ENCODE results near the gene FBXO42.
"Not testable (repeated sequence)": the region's sequence is repeated elsewhere in the genome, so short reads cannot be mapped to it uniquely, and the experiment has no call there.

Gene FBXO42

DNA sequence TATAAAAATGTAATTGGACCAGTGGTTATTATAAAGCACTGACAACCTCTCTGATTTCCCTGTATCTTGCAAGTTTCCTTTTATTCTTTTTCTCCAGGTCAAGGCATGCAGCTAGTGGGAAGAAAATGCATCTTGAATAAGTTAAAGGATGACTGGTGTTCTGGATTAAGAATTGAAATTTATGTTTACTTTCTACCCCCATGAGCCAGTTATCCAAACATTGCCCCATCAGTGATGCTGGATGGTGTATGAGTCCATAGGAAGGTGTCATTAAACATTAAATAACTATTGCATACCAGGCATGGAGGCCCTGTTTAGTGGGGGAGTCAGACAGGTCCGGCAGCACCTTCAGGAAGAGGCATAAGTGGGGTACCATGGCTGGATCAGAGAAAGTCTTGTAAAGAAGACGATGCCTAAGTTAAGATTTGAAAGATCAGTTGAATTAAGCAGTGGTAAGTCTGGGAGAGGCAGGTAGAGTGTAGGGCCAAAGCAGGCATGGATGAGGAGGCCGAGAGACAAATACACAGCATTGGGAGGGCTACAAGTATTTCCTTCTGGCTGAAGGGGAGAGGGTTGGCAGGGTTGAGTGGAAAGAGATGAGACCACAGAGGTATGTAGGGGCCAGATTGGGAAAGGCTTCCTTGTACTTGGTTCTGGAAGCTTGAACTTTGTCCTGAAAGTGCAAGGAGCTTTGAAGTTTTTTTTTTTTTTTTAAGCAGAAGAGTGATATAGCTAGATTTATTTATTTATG is 20.4 kb upstream of the FBXO42 start:
- DNase-seq (ENCODE audit: extremely low read depth in 1 of 2, low read depth in 1 of 2), result no peak

GRCh38 chr1:16371725-16372124 is 19.4 kb upstream of the FBXO42 start:
- DNase-seq (ENCODE audit: extremely low read depth in 1 of 2, low read depth in 1 of 2), result no peak

DNA sequence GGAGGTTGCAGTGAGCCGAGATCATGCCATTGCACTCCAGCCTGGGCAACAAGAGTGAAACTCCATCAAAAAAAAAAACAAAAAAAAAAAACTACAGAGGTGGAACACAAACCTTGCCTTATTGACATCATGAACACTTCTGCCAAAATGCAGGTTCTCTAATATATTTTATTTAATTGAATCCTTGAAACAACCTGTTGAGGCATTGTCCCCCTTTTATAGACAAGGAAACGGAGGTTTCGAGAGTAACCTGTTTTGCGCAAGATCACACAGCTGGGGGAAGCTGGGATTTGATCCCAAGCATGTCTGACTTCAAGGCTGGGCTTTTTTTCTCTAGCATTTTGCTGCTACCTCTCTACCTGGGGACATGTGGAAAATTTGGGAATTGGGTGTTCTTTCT is 17.5 kb upstream of the FBXO42 start:
- DNase-seq (ENCODE audit: extremely low read depth in 1 of 2, low read depth in 1 of 2), result no peak

- no peak for DNase-seq (ENCODE audit: extremely low read depth in 1 of 2, low read depth in 1 of 2)
These were observed 15.9 kb upstream of the FBXO42 start for GRCh38 chr1:16367968-16368890.

DNA sequence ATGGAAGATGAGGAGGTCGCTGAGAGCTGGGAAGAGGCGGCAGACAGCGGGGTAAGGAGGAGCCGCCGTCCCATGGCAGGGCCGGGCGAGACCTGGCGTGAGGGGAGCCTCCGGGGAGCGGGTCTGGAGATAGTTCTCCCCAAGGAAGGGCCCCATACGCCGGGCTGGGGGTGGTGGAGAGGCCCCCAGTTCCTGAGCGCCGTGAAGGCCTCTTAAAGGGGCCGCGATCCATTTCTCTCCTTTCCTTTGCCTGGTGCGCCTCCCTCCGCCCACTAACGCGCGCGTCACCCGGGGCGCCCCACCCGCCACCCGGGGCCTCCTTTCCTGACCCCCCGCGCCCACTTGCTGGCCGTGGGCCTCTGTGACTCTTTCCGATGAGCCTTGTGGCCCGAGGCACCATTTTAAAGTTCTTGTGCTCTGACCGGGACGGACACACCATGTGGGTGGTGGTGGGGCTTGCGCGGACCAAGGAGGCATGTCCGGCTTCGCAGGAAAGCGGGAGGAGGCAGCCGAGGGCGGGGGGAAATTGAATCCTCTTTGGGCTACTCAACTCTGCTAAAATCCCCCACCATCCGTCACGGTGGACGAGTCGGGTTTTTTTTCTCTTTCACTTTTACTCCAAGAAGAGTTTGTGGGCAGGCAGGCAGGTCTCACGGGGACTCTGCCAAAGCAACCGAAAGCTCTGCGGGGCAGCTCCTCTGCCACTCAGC is 15.1 kb upstream of the FBXO42 start:
- peak; percentile 80 to 83 for DNase-seq (ENCODE audit: extremely low read depth in 1 of 2, low read depth in 1 of 2)

- DNase-seq (ENCODE audit: extremely low read depth in 1 of 2, low read depth in 1 of 2), result peak; percentile 91 to 93
These were observed 14.5 kb upstream of the FBXO42 start, which contains the start of gene SZRD1 for GRCh38 chr1:16366722-16367257. Gene SZRD1, plus strand, starts transcription at chr1:16367242. Its CDS starts 16 bp downstream, at chr1:16367258.

- not testable (repeated sequence) for DNase-seq (ENCODE audit: extremely low read depth in 1 of 2, low read depth in 1 of 2)
These were observed 12.8 kb upstream of the FBXO42 start for GRCh38 chr1:16365146-16365498.

GRCh38 chr1:16356867-16357266 is 4.6 kb upstream of the FBXO42 start:
- no peak for DNase-seq (ENCODE audit: extremely low read depth in 1 of 2, low read depth in 1 of 2)

GRCh38 chr1:16354619-16355018 is 2.3 kb upstream of the FBXO42 start:
- DNase-seq (ENCODE audit: extremely low read depth in 1 of 2, low read depth in 1 of 2), result no peak

DNA sequence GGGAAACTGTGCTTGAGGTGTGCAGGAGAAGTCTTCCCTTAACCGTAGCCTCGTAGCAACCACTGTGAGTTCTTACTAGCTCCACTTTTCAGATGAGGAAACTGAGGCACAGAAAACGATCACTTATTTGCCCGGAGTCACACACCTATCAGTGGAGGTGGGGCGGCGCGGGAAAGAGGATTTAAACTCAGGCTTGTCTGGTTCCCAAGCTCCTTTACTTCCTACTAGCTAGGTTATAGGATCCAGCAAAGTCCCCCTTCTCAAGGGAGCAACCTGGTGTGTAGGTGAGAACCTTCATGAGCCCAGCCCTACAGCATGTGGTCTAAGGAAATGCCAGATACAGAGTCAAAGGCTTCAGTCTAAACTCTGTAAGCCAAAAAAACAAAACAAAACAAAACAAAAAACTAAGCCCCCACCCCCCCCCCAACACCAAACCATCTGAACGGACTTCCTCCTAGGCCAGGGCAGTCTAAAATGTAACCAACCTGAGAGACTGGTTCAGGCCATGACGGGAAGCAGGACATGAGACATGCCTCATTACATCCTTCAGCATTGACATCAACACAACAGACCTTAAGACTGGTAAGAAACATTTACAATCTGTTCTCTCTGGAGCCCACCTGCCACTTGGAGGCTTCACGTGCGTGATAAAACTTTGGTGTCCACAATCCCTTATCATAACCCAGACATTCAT is 709 bp upstream of the FBXO42 start:
- DNase-seq (ENCODE audit: extremely low read depth in 1 of 2, low read depth in 1 of 2), result no peak

GRCh38 chr1:16351456-16351993 is 755 bp downstream of the FBXO42 start:
- DNase-seq (ENCODE audit: extremely low read depth in 1 of 2, low read depth in 1 of 2), result no peak

DNA sequence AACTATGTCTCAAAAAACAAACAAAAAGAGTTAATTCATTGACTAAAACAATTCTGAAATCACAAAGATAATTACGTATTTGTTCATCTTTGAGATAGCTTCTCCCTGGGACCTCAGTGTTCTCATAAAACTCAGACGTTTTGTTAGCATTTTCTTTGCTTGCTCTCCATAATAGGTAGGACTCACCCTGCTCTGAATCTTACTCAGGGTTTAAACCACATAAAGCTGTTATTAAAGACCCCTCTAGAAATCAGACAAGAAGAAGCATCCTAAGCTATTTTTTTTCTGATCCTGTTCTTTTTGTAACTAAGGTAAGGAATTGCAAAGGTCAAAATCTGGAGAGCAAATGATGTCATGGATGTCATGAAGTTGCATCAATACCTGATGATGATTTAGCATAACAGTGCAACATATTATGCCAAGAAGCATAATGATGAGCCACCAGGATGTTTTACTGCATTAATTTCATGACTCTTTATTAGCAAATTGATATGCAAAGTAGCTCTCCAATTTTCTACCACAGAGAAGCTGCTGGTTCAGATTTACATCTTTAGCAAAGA is 2.4 kb downstream of the FBXO42 start:
- DNase-seq (ENCODE audit: extremely low read depth in 1 of 2, low read depth in 1 of 2), result no peak

DNA sequence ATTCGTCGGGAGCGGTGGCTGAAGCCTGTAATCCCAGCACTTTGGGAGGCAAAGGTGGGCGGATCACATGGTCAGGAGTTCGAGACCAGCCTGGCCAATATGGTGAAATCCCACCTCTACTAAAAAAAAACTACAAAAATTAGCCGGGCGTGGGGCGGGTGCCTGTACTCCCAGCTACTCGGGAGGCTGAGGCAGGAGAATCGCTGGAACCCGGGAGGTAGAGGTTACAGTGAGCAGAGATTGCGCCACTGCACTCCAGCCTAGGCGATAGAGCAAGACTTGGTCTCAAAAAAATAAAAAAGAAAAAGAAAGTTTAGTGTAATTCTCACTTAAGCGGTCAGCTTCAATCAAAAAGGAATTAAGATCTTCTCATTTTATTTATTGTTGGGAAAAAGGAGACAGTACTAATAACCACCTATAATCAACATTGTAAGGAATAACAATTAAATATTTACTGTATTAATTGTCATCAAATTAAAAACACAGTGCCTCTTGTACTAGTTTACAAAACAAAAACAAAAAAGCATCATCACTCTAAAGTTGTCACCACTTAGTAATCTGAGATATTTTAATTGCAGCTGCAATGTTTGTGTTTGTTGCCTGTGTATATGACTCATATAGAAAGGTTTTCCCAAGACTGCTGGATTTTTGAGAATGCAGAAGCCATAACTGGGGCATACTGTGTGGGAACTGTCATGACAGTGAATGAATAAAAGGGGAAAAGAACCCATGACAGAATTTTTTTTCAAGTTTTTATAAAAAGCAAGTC is 3.7 kb downstream of the FBXO42 start:
- no peak for DNase-seq (ENCODE audit: extremely low read depth in 1 of 2, low read depth in 1 of 2)

GRCh38 chr1:16343276-16343675 is 9.0 kb downstream of the FBXO42 start:
- not testable (repeated sequence) for DNase-seq (ENCODE audit: extremely low read depth in 1 of 2, low read depth in 1 of 2)

DNA sequence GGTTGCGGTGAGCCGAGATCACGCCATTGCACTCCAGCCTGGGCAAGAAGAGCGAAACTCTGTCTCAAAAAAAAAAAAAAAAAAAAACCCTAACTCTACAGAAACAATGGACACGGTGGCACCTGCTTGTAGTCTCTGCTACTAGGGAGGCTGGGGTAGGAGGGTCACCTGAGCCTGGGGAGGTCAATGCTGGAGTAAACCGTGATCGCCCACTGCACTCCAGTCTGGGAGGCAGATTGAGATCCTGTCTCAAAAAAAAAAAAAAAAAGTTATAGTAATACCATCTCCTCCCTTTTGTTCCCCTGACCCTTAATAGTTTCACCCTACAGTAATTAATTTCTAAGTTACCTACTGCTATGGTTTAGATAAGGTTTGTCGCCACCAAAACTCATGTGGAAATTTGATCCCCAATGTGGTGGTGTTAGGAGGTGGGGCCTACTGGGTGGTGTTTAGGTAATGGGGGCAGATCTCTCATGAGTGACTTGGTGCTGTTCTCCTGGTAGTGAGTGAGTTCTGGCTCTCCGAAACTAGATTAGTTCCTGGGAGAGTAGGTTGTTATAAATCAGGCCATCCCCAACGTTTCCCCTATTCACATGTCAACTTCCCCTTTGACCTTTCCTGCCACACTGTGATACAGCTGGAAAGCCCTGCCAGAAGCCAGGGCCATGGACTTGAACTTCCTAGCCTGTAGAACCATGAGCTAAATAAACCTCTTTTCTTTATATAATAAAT is 9.8 kb downstream of the FBXO42 start:
- DNase-seq (ENCODE audit: extremely low read depth in 1 of 2, low read depth in 1 of 2), result no peak

DNA sequence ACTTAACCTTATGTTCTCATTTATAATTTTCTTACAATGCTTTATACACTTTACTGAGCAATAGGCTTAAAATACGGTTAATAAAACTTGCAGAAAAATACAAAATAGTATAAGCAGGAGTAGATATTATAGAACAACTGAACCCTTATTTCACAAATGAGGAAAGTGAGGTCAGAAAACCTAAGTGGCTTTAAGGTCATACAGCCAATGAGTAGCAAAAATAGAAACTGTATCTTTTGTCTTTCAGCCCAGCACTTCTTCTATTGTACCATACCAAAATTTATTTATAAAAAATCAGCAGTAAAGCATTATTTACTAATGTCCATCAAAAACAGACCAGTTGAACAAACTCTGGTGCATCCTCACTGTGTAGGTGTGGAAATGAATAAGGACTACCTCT is 11.6 kb downstream of the FBXO42 start:
- DNase-seq (ENCODE audit: extremely low read depth in 1 of 2, low read depth in 1 of 2), result no peak

DNA sequence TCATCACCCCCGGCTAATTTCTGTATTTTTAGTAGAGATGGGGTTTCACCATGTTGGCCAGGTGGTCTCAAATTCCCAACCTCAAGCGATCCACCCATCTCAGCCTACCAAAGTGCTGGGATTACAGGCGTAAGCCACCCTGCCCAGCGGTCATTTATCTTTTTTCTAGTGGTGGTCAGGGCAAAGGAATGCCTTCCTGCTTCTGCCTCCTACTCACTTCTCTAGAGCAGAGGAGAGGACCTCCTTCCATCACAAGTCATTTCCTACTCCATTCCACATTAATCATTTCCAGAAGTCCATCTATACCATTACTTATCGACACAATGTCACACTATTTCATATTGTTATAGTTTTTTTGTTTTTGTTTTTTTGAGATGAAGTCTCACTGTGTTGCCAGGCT is 13.3 kb downstream of the FBXO42 start:
- DNase-seq (ENCODE audit: extremely low read depth in 1 of 2, low read depth in 1 of 2), result no peak

DNA sequence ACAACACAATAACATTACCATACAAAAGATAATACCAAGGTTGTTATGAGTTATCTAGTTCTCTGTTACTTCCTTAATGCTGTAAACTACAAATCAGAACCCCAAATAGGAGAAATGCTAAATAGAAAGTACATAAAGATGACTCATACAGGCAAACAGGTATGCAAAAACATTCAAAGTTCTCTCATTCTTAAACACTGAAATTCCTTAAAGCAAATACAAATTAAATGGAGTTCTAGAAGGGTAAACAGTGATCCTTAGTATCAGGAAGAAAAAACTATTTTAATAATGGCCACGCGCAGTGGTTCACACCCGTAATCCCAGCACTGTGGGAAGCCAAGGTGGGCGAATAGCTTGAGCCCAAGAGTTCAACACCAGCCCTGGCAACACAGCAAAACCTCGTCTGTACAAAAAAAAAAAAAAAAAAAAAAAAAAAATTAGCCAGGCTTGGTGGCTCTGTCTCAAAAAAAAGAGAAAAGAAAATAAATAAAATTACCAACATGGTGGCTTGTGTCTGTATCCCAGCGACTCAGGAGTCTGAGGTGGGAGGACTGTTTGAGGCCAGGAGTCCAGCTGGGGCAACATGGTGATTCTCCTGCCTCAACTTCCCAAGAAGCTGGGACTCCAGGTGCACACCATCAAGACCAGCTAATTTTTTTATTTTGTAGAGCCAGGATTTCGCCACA is 17.5 kb downstream of the FBXO42 start:
- no peak for DNase-seq (ENCODE audit: extremely low read depth in 1 of 2, low read depth in 1 of 2)
